K562 (cell line): Measurements from ENCODE around the gene PRKAG2. TPM values are rescaled to one million over a fixed set of nuclear protein-coding genes. Genes with fewer than 3 reads are reported as not detected.

Experiments
- ATAC-seq: fragments of 200-7000 bp; cut with Tn5 transposase; 3 replicates; pipeline ENCODE4 v1.9.1; 2020; ENCODE audit warnings: moderate library complexity
- BruUV-seq: library from RNA; stranded (reverse); fragments of 400-500 nt; replicated peaks from 2 replicates; lab custom pipeline; 2021; lab: Mats Ljungman, UMichigan
- CTCF ChIA-PET: fragments of 300-600 bp; formaldehyde crosslinking; extraction: SDS; loops from one replicate; lab custom pipeline; 2021; ENCODE audit warnings: low intra/inter-chr PET ratio; lab: Yijun Ruan, JAX
- POLR2A ChIA-PET: fragments of 300-600, 350-650 bp; sonication (Branson Sonifier 250); formaldehyde crosslinking; extraction: SDS; loops from one replicate; lab custom pipeline; 2021; ENCODE audit warnings: antibody characterized with exemption, inconsistent platforms; lab: Yijun Ruan, JAX
- DNase-seq, 4 experiments: peaks; one replicate each; pipeline versions ENCODE4 v3.0.0 to v3.0.0-alpha.2; 2011 to 2018; ENCODE audit warnings: low spot score in 3 of 4, mixed read lengths in 3 of 4; ENCODE audit errors: extremely low read depth in 1 of 4
- FAIRE-seq: peaks from 2 replicates; lab custom pipeline; 2011; peaks lifted over from hg19 to GRCh38; lab: Jason Lieb, UNC
- H2AFZ ChIP-seq: 2 replicates; pipeline ENCODE4 v1.6.0; 2011; ENCODE audit warnings: low read depth, low read length, control low read depth, inconsistent platforms
- H3K27ac ChIP-seq: fragments of 200-600 bp; 3 replicates; pipeline ENCODE4 v1.8.0; 2011; ENCODE audit warnings: low read depth, mild to moderate bottlenecking, control low read depth, inconsistent platforms, low read length, moderate library complexity, mixed read lengths; ENCODE audit errors: extremely low read depth
- H3K27me3 ChIP-seq, 2 experiments: fragments of 300-600 bp in 1 of 2; 2 replicates in 1 of 2; 3 replicates in 1 of 2; pipeline versions ENCODE4 v1.6.0 to v1.8.0; 2011; ENCODE audit warnings: inconsistent platforms in 2 of 2, low read length in 2 of 2, mild to moderate bottlenecking in 1 of 2, mixed read lengths in 1 of 2, moderate library complexity in 1 of 2; ENCODE audit not compliant: control insufficient read depth in 2 of 2, insufficient read depth in 2 of 2
- H3K36me3 ChIP-seq: fragments of 300-600 bp; 3 replicates; pipeline ENCODE4 v1.8.0; 2011; ENCODE audit warnings: mild to moderate bottlenecking, low read length, inconsistent platforms; ENCODE audit not compliant: control insufficient read depth, insufficient read depth
- H3K4me1 ChIP-seq, 2 experiments: fragments of 200-600 bp in 1 of 2; replicated peaks in 1 of 2; 2 replicates in 1 of 2; 3 replicates in 1 of 2; pipeline versions ENCODE4 v1.5.1 to v1.8.0; 2011; ENCODE audit warnings: inconsistent platforms in 2 of 2, low read length in 2 of 2, mild to moderate bottlenecking in 1 of 2, mixed read lengths in 1 of 2, moderate library complexity in 1 of 2; ENCODE audit not compliant: control insufficient read depth in 2 of 2, insufficient read depth in 2 of 2
- H3K4me2 ChIP-seq: 2 replicates; pipeline ENCODE4 v1.6.1; 2011; ENCODE audit warnings: low read length, control low read depth, inconsistent platforms, mixed read lengths; ENCODE audit not compliant: insufficient read depth
- H3K4me3 ChIP-seq: fragments of 200-600 bp; sonication (generic), shearing (Covaris generic); 2 replicates; pipeline ENCODE4 v1.5.1; 2016; ENCODE audit warnings: control low read depth, inconsistent platforms
- H3K79me2 ChIP-seq: fragments of 200-600 bp; 3 replicates; pipeline ENCODE4 v1.8.0; 2011; ENCODE audit warnings: low read length, inconsistent platforms; ENCODE audit not compliant: control insufficient read depth, insufficient read depth
- H3K9ac ChIP-seq, 2 experiments: 2 replicates each; pipeline versions ENCODE4 v1.6.0 to v1.6.1; 2011; ENCODE audit warnings: low read depth in 2 of 2, low read length in 2 of 2, control low read depth in 1 of 2, inconsistent platforms in 1 of 2, mild to moderate bottlenecking in 1 of 2, mixed read lengths in 1 of 2; ENCODE audit not compliant: insufficient read depth in 1 of 2
- H3K9me1 ChIP-seq: one replicate; pipeline ENCODE4 v1.6.0; 2011; ENCODE audit warnings: inconsistent platforms, mild to moderate bottlenecking, low read length, moderate library complexity; ENCODE audit not compliant: control insufficient read depth, insufficient read depth
- H3K9me3 ChIP-seq: replicated peaks from 2 replicates; pipeline ENCODE4 v1.5.1; 2011; ENCODE audit warnings: low read depth, low read length, inconsistent platforms; ENCODE audit not compliant: control insufficient read depth, insufficient read depth
- H4K20me1 ChIP-seq: replicated peaks from 2 replicates; pipeline ENCODE4 v1.6.1; 2011; ENCODE audit warnings: low read length, inconsistent platforms, mixed read lengths; ENCODE audit not compliant: control insufficient read depth, insufficient read depth
- CREM ChIP-seq: IDR thresholded peaks from 2 replicates; pipeline ENCODE4 v1.6.1; 2014; ENCODE audit warnings: antibody characterized with exemption, low read depth
- EP400 ChIP-seq: fragments of 450-650 bp; IDR thresholded peaks from 2 replicates; pipeline ENCODE4 v1.6.1; 2017; ENCODE audit warnings: antibody characterized with exemption, mild to moderate bottlenecking, moderate library complexity
- GATAD2B ChIP-seq: fragments of 450-650 bp; IDR thresholded peaks from 2 replicates; pipeline ENCODE4 v1.6.1; 2017; ENCODE audit warnings: mild to moderate bottlenecking, borderline replicate concordance
- SPI1 ChIP-seq: IDR thresholded peaks from 2 replicates; pipeline ENCODE4 v1.6.1; 2011; ENCODE audit warnings: low read depth, low read length, control low read depth, borderline replicate concordance
- ZC3H11A ChIP-seq: IDR thresholded peaks from 2 replicates; pipeline ENCODE4 v1.6.1; 2012; ENCODE audit warnings: low read depth, low read length, improper control_type of control experiment
- ZFP1 ChIP-seq: fragments of 450-650 bp; formaldehyde crosslinking; IDR thresholded peaks from 2 replicates; pipeline ENCODE4 v1.4.0; 2020; ENCODE audit warnings: mild to moderate bottlenecking, mixed read lengths
- ZNF263 ChIP-seq: sonication (generic); formaldehyde crosslinking; IDR thresholded peaks from 2 replicates; pipeline ENCODE4 v1.8.0; 2022; ENCODE audit warnings: mild to moderate bottlenecking, missing genetic modification reagents, borderline replicate concordance
- WGBS: fragments of 100-300 bp; shearing (Covaris generic); methylation state at CpG from one replicate; pipeline ENCODE4 v1.1.6; 2016; ENCODE audit warnings: low coverage, mixed read lengths; ENCODE audit not compliant: insufficient coverage; ENCODE audit errors: missing lambda C conversion rate; 5-methylcytosine and 5-hydroxymethylcytosine counted together
- in situ Hi-C: fragments of 300-500 bp; cut with MboI; formaldehyde crosslinking; loops from 4 replicates; pipeline ENCODE4 v1.15.0; 2018; ENCODE audit warnings: inconsistent platforms, mixed read lengths
- intact Hi-C: fragments of 100-400 bp; cut with micrococcal nuclease; formaldehyde crosslinking; loops from 2 replicates; pipeline ENCODE4 v1.14.2; 2022
- polyA plus RNA-seq, 8 experiments: library from polyadenylated mRNA; depleted of rRNA in 4 of 8; stranded (reverse) in 5 of 8; unstranded in 3 of 8; fragments of >200 nt; fragmentation: Nextera tagmentation in 2 of 8; fragmentation: Illumina TruSeq in 1 of 8; extraction: Ambion mirVana in 2 of 8; extraction: Trizol in 1 of 8; gene quantifications; 2 replicates each; pipeline versions ENCODE4 v1.2.1 to v1.2.3, GENCODE V29; 2011 to 2014; ENCODE audit warnings: inconsistent platforms in 1 of 8, missing spikeins in 1 of 8
- total RNA-seq, 7 experiments: library from RNA; depleted of rRNA in 6 of 7; stranded (reverse); fragments of >200 nt in 6 of 7; fragmentation: Illumina TruSeq in 2 of 7; extraction: Trizol in 2 of 7; gene quantifications; 2 replicates each; pipeline versions ENCODE4 v1.2.1 to v1.2.3, GENCODE V29; 2011 to 2021; ENCODE audit warnings: low replicate concordance in 1 of 7

PRKAG2 gene
- total and polyA plus RNA-seq, 9 of the 15 experiments (the other 6 are each of a cell fraction or from before 2014, with no cell fraction given): 0.99 to 5.6 (median 3.3) TPM

- H4K20me1 ChIP-seq: peaks cover 8% of the 10 kb centered on the region
- H2AFZ ChIP-seq: no peak overlapping the region
- intact Hi-C loops: no loop called here
- WGBS: 1% methylated on average over 19 of the region's 19 CpGs
- ATAC-seq (no peak), DNase-seq (no peak)
- CTCF ChIA-PET: no interaction called here
- TF ChIP-seq ZFP1 (CRISPR knock-in tag): no peak
- TF ChIP-seq GATAD2B: no peak
- TF ChIP-seq CREM: no peak
- no peak for TF ChIP-seq ZNF263 (CRISPR knock-in tag)
- TF ChIP-seq ZC3H11A: no peak
- no peak for TF ChIP-seq EP400
- TF ChIP-seq SPI1: peak; percentile 38; the same call in 1 of the 2 replicates
- TF ChIP-seq, all 486 proteins: peak for 1
- no TSS peak for BruUV-seq
- POLR2A ChIA-PET: interaction anchor here (0.6 kb wide), 1 partner anchor 1012 kb away, joined by 3 read pairs; no protein-coding TSS in a partner anchor
- Histone ChIP-seq H3K27ac (no peak overlapping the region), H3K4me1 (peaks cover 0 to 8% of the 10 kb centered on the region in 2 experiments; a peak in 1 of 5 replicates), H3K79me2 (no peaks in the 10 kb centered on the region), H3K27me3 (peaks cover 63 to 77% of the 10 kb centered on the region in 2 experiments), H3K9me1 (no peaks in the 10 kb centered on the region), H3K4me3 (no peak overlapping the region), H3K4me2 (no peak overlapping the region), H3K36me3 (no peaks in the 10 kb centered on the region), H3K9me3 (no peaks in the 10 kb centered on the region), H3K9ac (0 out of 4 replicates have a peak overlapping the region, but pooled peaks of 1 of the 2 experiments have one; percentile 3)
- in situ Hi-C loops: no loop called here
- FAIRE-seq: no peak
Measured at GRCh38 chr7:151790830-151791620, 85.9 kb downstream of the PRKAG2 start.
